Fibroblast of pulmonary artery (primary cell): Measurements from ENCODE around the gene FHL2.

Source experiments
- DNase-seq: peaks from one replicate; pipeline ENCODE4 v3.0.0-alpha.2; 2010; ENCODE audit warnings: low read depth
- H3K4me3 ChIP-seq: replicated peaks from 2 replicates; pipeline ENCODE4 v1.5.1; 2011; ENCODE audit warnings: low read depth, mild to moderate bottlenecking, control low read depth, low read length, moderate library complexity
- CTCF ChIP-seq: IDR thresholded peaks from 2 replicates; pipeline ENCODE4 v1.5.1; 2011; ENCODE audit warnings: mild to moderate bottlenecking, control low read depth, low read length, inconsistent platforms; ENCODE audit errors: missing control alignments

The FHL2 gene

GRCh38 chr2:105404736-105405135, 5.9 kb upstream of the FHL2 start:
- TF ChIP-seq CTCF = no peak
- no peak for DNase-seq
- no peak overlapping the region for H3K4me3 ChIP-seq

GRCh38 chr2:105403783-105404698, 5.2 kb upstream of the FHL2 start:
- DNase-seq = peak; percentile 72
- no peak overlapping the region for H3K4me3 ChIP-seq
- TF ChIP-seq CTCF = peak; percentile 47

GRCh38 chr2:105403241-105403782, 4.5 kb upstream of the FHL2 start:
- H3K4me3 ChIP-seq = no peak overlapping the region
- TF ChIP-seq CTCF = no peak
- no peak for DNase-seq

GRCh38 chr2:105402809-105403208, 4.0 kb upstream of the FHL2 start:
- no peak for TF ChIP-seq CTCF
- H3K4me3 ChIP-seq = no peak overlapping the region
- no peak for DNase-seq

- H3K4me3 ChIP-seq = no peak overlapping the region
- no peak for TF ChIP-seq CTCF
- DNase-seq = no peak
Observed at GRCh38 chr2:105401867-105402266, 3.0 kb upstream of the FHL2 start.

GRCh38 chr2:105400138-105400540, 1.3 kb upstream of the FHL2 start:
- no peak overlapping the region for H3K4me3 ChIP-seq
- TF ChIP-seq CTCF = no peak
- no peak for DNase-seq
